Keratinocyte (primary cell): Measurements from ENCODE around the gene KCND2. TPM values are rescaled to one million over a fixed set of nuclear protein-coding genes. Genes with fewer than 3 reads are reported as not detected.

Experiments
- DNase-seq: peaks from one replicate; pipeline ENCODE4 v3.0.0-alpha.2; 2011; ENCODE audit warnings: low read depth, missing footprints, low spot score
- FAIRE-seq: peaks from 2 replicates; lab custom pipeline; 2011; peaks lifted over from hg19 to GRCh38; lab: Jason Lieb, UNC
- H2AFZ ChIP-seq: 2 replicates; pipeline ENCODE4 v1.6.0; 2012; ENCODE audit warnings: low read length, control low read depth, inconsistent platforms; ENCODE audit not compliant: control insufficient read depth
- H3K27ac ChIP-seq: 2 replicates; pipeline ENCODE4 v1.5.1; 2011; ENCODE audit warnings: low read length; ENCODE audit not compliant: control insufficient read depth, insufficient read depth
- H3K27me3 ChIP-seq: 3 replicates; pipeline ENCODE4 v1.6.0; 2011; ENCODE audit warnings: low read length; ENCODE audit not compliant: control insufficient read depth, insufficient read depth; ENCODE audit errors: extremely low read depth
- H3K36me3 ChIP-seq, 2 experiments: 2 replicates in 1 of 2; 3 replicates in 1 of 2; pipeline ENCODE4 v1.5.1; 2011; ENCODE audit warnings: low read length in 2 of 2, mild to moderate bottlenecking in 1 of 2; ENCODE audit not compliant: control insufficient read depth in 2 of 2, insufficient read depth in 2 of 2; ENCODE audit errors: extremely low read depth in 1 of 2
- H3K4me1 ChIP-seq: 3 replicates; pipeline ENCODE4 v1.5.1; 2011; ENCODE audit warnings: low read length; ENCODE audit not compliant: control insufficient read depth, insufficient read depth; ENCODE audit errors: extremely low read depth
- H3K4me2 ChIP-seq: 3 replicates; pipeline ENCODE4 v1.6.0; 2011; ENCODE audit warnings: low read depth, low read length; ENCODE audit not compliant: control insufficient read depth, insufficient read depth; ENCODE audit errors: extremely low read depth
- H3K4me3 ChIP-seq, 3 experiments: fragments of 200-600 bp in 1 of 3; sonication (generic) in 1 of 3; 2 replicates in 2 of 3; 3 replicates in 1 of 3; pipeline ENCODE4 v1.5.1; 2011 to 2016; ENCODE audit warnings: low read length in 3 of 3, mild to moderate bottlenecking in 3 of 3, control low read depth in 2 of 3, inconsistent platforms in 1 of 3, low read depth in 1 of 3, mixed read lengths in 1 of 3, mixed run types in 1 of 3, moderate library complexity in 1 of 3; ENCODE audit not compliant: control insufficient read depth in 2 of 3, insufficient read depth in 2 of 3; ENCODE audit errors: extremely low read depth in 1 of 3
- H3K79me2 ChIP-seq: 2 replicates; pipeline ENCODE4 v1.6.0; 2012; ENCODE audit warnings: low read length; ENCODE audit not compliant: control insufficient read depth, insufficient read depth
- H3K9ac ChIP-seq: 3 replicates; pipeline ENCODE4 v1.6.0; 2011; ENCODE audit warnings: low read length; ENCODE audit not compliant: control insufficient read depth, insufficient read depth; ENCODE audit errors: extremely low read depth
- H3K9me1 ChIP-seq: 3 replicates; pipeline ENCODE4 v1.6.0; 2011; ENCODE audit warnings: low read length; ENCODE audit not compliant: control insufficient read depth, insufficient read depth; ENCODE audit errors: extremely low read depth
- H3K9me3 ChIP-seq: 2 replicates; pipeline ENCODE4 v1.5.1; 2012; ENCODE audit warnings: low read depth, low read length; ENCODE audit not compliant: control insufficient read depth
- H4K20me1 ChIP-seq: 3 replicates; pipeline ENCODE4 v1.6.0; 2011; ENCODE audit warnings: low read length; ENCODE audit not compliant: control insufficient read depth, insufficient read depth; ENCODE audit errors: extremely low read depth
- CTCF ChIP-seq, 3 experiments: IDR thresholded peaks in 1 of 3; conservative IDR thresholded peaks in 1 of 3; optimal IDR thresholded peaks in 1 of 3; 2 replicates in 2 of 3; 3 replicates in 1 of 3; pipeline versions ENCODE3 to v1.5.1; 2011; ENCODE audit warnings: low read length in 3 of 3, mild to moderate bottlenecking in 3 of 3, moderate library complexity in 2 of 3, control low read depth in 1 of 3, inconsistent platforms in 1 of 3; ENCODE audit not compliant: insufficient read depth in 2 of 3; ENCODE audit errors: extremely low read depth in 1 of 3
- EZH2 ChIP-seq: IDR thresholded peaks from one replicate; pipeline ENCODE4 v1.6.1; 2012; ENCODE audit warnings: inconsistent platforms, mild to moderate bottlenecking, low read length, moderate library complexity
- dilution Hi-C: fragments of 300-500 bp; cut with MboI; formaldehyde crosslinking; loops from one replicate; pipeline ENCODE4 v1.7.0; 2020; ENCODE audit warnings: low sequenced_read_pairs; ENCODE audit not compliant: extremely low pct_ligation_motif_present
- polyA plus RNA-seq, 5 experiments: library from polyadenylated mRNA; depleted of rRNA in 3 of 5; stranded (reverse) in 3 of 5; stranded (forward) in 1 of 5; unstranded in 1 of 5; fragments of >200 nt; gene quantifications; 1 replicate in 1 of 5; 2 replicates in 3 of 5; 3 replicates in 1 of 5; pipeline versions ENCODE4 v1.2.1 to v1.2.3, GENCODE V29; 2011 to 2012; ENCODE audit warnings: missing spikeins in 2 of 5, low read depth in 1 of 5, low replicate concordance in 1 of 5

The KCND2 gene
- polyA plus RNA-seq, 1 donor (not counting 4 experiments of a cell fraction or from before 2014, with no cell fraction given): not detected

GRCh38 chr7:120472892-120473291 lies 199.9 kb downstream of the KCND2 start:
- Histone ChIP-seq H3K79me2 (no peaks in the 10 kb centered on the region), H3K9me1 (no peaks in the 10 kb centered on the region), H3K9me3 (no peaks in the 10 kb centered on the region), H3K4me1 (no peaks in the 10 kb centered on the region), H3K27me3 (no peaks in the 10 kb centered on the region), H3K9ac (no peak overlapping the region), H4K20me1 (no peaks in the 10 kb centered on the region), H3K4me3 (no peak overlapping the region), H3K27ac (no peak overlapping the region), H3K4me2 (no peak overlapping the region), H2AFZ (no peak overlapping the region), H3K36me3 (no peaks in the 10 kb centered on the region)
- no peak for TF ChIP-seq CTCF (optimal IDR thresholded peaks at IDR 0.05 in 1 of 3, IDR thresholded peaks at IDR 0.05 in 1 of 3, conservative IDR thresholded peaks at IDR 0.05 in 1 of 3; ENCODE audit: extremely low read depth in 1 of 3, insufficient read depth in 2 of 3, low read length in 3 of 3)
- TF ChIP-seq EZH2: no peak
- dilution Hi-C loops: no loop called here
- DNase-seq: no peak
- no peak for FAIRE-seq

GRCh38 chr7:120473352-120473751 lies 200.4 kb downstream of the KCND2 start:
- TF ChIP-seq EZH2: no peak
- TF ChIP-seq CTCF (optimal IDR thresholded peaks at IDR 0.05 in 1 of 3, IDR thresholded peaks at IDR 0.05 in 1 of 3, conservative IDR thresholded peaks at IDR 0.05 in 1 of 3; ENCODE audit: extremely low read depth in 1 of 3, insufficient read depth in 2 of 3, low read length in 3 of 3): no peak

More at GRCh38 chr7:120473352-120473751, 200.4 kb downstream of the KCND2 start:
- no peak overlapping the region for H3K4me2 ChIP-seq
- no peaks in the 10 kb centered on the region for H3K36me3 ChIP-seq
- H3K9ac ChIP-seq: no peak overlapping the region
- dilution Hi-C loops: no loop called here
- FAIRE-seq (no peak), DNase-seq (no peak)
- H3K9me3 ChIP-seq: no peaks in the 10 kb centered on the region
- H3K27ac ChIP-seq: no peak overlapping the region
- H3K27me3 ChIP-seq: no peaks in the 10 kb centered on the region
- H2AFZ ChIP-seq: no peak overlapping the region
- H4K20me1 ChIP-seq: no peaks in the 10 kb centered on the region
- no peaks in the 10 kb centered on the region for H3K79me2 ChIP-seq
- no peaks in the 10 kb centered on the region for H3K4me1 ChIP-seq
- H3K9me1 ChIP-seq: no peaks in the 10 kb centered on the region
- no peak overlapping the region for H3K4me3 ChIP-seq
